ENCODE results near the gene TRIM69.
"Not testable (repeated sequence)": the region's sequence is repeated elsewhere in the genome, so short reads cannot be mapped to it uniquely, and the experiment has no call there.

TRIM69 gene

GRCh38 chr15:44743454-44743853 is 7.1 kb downstream of the TRIM69 start:
- DNase-seq (ENCODE audit: low read depth), result not testable (repeated sequence)

GRCh38 chr15:44753345-44753744 is 17.0 kb downstream of the TRIM69 start:
- no peak for DNase-seq (ENCODE audit: low read depth)

- DNase-seq (ENCODE audit: low read depth), result no peak
Observed at GRCh38 chr15:44763187-44763586, 26.9 kb downstream of the TRIM69 start.

- no peak for DNase-seq (ENCODE audit: low read depth)
Observed at GRCh38 chr15:44763848-44764247, 27.5 kb downstream of the TRIM69 start.

GRCh38 chr15:44765036-44765435 is 28.7 kb downstream of the TRIM69 start:
- DNase-seq (ENCODE audit: low read depth), result no peak

- DNase-seq (ENCODE audit: low read depth), result no peak
Observed at GRCh38 chr15:44769521-44769920, 33.2 kb downstream of the TRIM69 start.

GRCh38 chr15:44770715-44771114 is 34.4 kb downstream of the TRIM69 start:
- not testable (repeated sequence) for DNase-seq (ENCODE audit: low read depth)

- DNase-seq (ENCODE audit: low read depth), result no peak
Observed at GRCh38 chr15:44775953-44776352, 39.6 kb downstream of the TRIM69 start.

GRCh38 chr15:44779761-44780160 is 43.4 kb downstream of the TRIM69 start:
- no peak for DNase-seq (ENCODE audit: low read depth)

- DNase-seq (ENCODE audit: low read depth), result no peak
Observed at GRCh38 chr15:44780608-44781007, 44.3 kb downstream of the TRIM69 start.

GRCh38 chr15:44781128-44781810 is 44.9 kb downstream of the TRIM69 start:
- DNase-seq (ENCODE audit: low read depth), result no peak

- no peak for DNase-seq (ENCODE audit: low read depth)
Observed at GRCh38 chr15:44782516-44782915, 46.2 kb downstream of the TRIM69 start.

- not testable (repeated sequence) for DNase-seq (ENCODE audit: low read depth)
Observed at GRCh38 chr15:44784918-44785274, 48.6 kb downstream of the TRIM69 start.

- DNase-seq (ENCODE audit: low read depth), result peak; percentile 4
Observed at GRCh38 chr15:44788748-44789147, 52.4 kb downstream of the TRIM69 start.

- DNase-seq (ENCODE audit: low read depth), result no peak
Observed at GRCh38 chr15:44790215-44790614, 53.9 kb downstream of the TRIM69 start.

GRCh38 chr15:44790656-44791055 is 54.3 kb downstream of the TRIM69 start:
- no peak for DNase-seq (ENCODE audit: low read depth)

- DNase-seq (ENCODE audit: low read depth), result no peak
Observed at GRCh38 chr15:44792715-44793114, 56.4 kb downstream of the TRIM69 start.

GRCh38 chr15:44794072-44794471 is 57.7 kb downstream of the TRIM69 start:
- no peak for DNase-seq (ENCODE audit: low read depth)

GRCh38 chr15:44796508-44796907 is 60.2 kb downstream of the TRIM69 start:
- no peak for DNase-seq (ENCODE audit: low read depth)

- DNase-seq (ENCODE audit: low read depth), result no peak
Observed at GRCh38 chr15:44798826-44799225, 62.5 kb downstream of the TRIM69 start.

GRCh38 chr15:44801364-44801763 is 65.0 kb downstream of the TRIM69 start:
- no peak for DNase-seq (ENCODE audit: low read depth)

GRCh38 chr15:44801797-44802196 is 65.5 kb downstream of the TRIM69 start:
- DNase-seq (ENCODE audit: low read depth), result no peak

GRCh38 chr15:44802336-44802735 is 66.0 kb downstream of the TRIM69 start:
- no peak for DNase-seq (ENCODE audit: low read depth)

GRCh38 chr15:44804298-44805046 is 68.1 kb downstream of the TRIM69 start:
- DNase-seq (ENCODE audit: low read depth), result no peak
